GM19438 (cell line): ENCODE measurements around the gene ING3.

Experiments used
- ATAC-seq: cut with Tn5 transposase; IDR thresholded peaks from one replicate; pipeline ENCODE4 v1.9.1; 2021; ENCODE audit warnings: low read depth; ENCODE audit not compliant: unreplicated experiment

ING3 gene

DNA sequence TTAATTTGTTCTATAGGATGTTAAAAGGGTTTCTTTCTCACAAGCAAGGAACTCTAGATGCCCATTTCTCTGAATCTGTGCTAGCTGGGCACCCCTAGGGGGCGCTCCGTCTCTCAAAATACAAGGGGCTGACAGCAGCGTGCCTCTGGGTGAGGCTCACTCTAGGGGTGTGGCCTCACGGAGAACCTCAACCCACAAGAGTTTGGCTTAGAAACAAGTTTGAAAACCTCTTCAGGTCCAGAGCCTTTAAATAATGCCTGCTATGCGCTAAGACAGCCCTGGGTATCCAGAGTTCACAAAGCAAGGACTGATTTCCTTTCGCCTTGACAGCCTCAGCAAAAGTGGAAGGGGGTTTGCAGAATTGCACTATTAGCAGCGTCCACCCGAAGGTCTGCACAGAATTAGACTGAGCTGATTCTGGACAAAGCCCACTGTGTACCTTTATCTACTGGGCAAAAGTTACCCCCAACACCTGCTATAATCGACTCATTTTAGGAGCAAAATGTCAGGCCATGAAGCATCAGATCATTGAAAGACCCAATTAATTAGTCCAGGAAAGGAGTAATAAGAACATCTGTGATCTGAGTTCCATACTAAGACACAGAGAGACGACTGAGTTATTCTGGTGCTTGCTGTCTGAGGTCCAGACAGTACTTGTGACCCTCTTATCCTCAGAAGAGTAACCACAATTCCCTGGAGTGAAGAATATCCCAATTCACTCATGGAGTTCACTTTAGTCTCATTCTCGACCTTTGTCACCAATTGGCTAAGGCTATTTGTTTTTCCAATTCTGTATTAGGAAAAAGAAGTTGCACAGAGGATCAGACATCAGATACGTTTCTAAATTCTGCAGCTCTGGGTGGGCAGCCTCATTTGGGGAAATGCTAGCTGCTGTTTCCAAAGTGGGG is 37.4 kb downstream of the ING3 start:
- peak; percentile 88 for ATAC-seq

DNA sequence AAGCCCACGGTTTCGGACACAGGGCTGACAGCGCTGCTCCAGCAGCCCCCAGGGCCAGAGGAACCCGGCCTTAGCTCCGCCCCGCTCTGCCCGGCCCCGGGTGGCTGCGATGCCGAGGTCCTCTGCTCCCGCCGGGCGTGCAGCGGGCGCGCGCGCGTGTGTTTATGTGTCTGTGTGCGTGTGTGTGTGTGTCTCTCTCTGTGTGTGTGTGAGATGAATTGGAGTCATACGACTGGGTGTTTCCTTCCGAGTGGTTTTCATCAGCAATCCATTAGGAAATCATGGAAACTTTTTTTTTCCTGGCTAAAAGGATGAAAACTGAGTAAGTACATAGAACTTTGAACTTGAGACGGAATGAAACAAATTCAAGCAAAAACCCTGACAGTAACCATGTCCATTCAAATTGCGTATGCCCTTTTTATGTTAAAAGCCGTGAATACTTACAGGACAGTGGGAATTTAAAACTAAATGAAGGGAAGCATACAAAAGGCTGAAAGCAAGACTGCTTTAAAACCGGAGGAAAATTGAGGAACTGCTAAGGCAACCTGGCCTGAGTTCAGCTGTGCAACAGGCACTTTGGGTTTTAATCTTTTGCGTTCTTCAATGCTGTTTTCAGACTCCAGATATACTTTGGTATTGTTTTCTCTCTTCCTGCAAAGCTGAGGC is 38.1 kb downstream of the ING3 start, which contains the start of gene CPED1:
TSS of gene CPED1 (plus strand) at position 121 of the 666 bp plus-strand sequence. CDS start 911 bp downstream, outside the sequence.
- ATAC-seq = peak; percentile 44

DNA sequence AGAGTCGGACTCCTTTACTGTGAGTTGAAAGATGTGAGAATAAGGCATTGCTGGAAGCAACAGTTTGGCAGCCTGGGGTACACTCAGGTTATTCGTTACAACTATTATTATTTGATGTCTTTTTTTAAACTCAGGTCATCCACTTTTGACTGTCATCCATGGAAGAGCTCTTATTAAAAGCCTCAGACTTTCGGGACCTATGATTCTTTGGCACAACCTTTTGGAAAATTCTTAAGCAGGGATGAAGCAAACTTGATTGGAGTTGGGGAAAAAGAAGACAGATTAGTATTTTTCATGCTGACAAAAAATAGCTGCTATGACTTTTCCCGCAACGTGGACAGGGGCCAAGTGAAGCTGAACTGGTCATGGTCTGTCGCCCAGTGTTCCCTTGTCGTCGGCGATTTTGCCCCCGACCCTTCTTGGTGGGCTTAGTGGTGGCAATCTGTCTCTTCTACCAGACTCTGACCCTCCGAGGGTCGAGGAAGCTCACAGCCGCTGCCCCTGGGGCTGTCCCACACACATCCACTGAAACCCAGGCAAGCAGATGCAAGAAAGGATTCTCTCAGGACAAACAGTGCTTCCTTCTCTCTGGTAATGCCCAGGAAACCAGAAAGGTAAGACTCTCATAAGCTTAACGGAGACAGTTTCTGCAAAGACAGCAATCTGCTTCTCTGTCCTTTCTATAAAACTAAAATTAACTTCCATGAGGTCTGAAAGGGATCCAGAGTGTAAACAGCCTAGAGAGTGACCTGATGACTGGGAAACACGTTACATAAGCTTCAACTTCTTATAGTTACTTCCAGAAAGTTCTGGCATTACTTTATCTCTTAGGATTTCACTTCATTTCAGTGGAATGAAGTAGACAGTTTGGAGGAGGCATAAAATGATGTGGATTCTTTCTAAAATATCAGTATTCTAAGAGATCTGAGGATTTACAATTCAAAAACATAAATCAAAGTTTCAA is 39.0 kb downstream of the ING3 start:
- ATAC-seq = no peak

DNA sequence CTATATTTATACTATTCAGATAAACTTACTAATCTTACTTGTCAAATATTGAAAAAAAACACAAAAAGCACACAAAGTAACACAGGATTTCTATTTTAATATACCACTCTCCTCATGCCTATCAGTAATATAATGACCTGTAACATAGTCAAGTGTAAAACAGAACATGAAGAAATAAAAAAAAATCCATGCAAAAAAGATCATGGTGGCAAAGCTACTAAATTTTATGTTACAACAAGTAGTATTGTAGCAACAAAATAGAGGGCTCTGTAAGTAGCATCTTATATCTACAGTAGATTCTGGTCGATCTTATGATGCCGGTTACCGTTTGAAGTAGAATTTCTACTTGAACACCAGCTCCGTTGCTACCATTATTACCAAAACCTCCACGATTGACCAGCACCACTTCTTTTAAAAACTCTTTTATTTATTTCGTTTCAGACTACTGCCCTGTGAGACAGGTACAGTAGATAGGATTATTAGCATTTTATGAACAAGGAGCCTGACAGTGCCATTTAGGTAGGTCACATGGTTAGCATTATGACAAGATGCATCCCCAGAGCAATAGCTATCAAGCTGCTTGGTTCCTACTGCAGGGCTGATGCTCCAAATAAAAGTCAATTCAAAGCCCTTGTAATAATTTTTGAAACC is 40.0 kb downstream of the ING3 start:
- ATAC-seq = no peak

DNA sequence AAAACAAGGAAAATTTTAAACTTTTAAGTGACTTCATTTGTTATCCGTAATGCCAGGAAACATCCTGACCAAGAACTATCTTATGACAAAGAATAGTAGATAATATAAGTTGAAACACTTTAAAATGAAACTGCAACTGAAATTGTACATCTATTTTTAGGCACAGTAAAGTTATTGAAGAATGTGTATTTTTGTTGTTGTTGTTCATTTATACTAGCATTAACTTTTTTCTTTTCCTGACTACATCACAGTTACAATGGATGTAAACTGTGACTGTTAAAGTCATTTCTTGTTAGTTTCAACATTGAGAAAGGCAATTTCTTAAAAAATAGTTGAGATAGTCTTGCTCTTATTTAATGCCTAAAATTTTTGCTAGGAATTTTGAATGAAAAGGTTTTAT is 40.6 kb downstream of the ING3 start:
- no peak for ATAC-seq

DNA sequence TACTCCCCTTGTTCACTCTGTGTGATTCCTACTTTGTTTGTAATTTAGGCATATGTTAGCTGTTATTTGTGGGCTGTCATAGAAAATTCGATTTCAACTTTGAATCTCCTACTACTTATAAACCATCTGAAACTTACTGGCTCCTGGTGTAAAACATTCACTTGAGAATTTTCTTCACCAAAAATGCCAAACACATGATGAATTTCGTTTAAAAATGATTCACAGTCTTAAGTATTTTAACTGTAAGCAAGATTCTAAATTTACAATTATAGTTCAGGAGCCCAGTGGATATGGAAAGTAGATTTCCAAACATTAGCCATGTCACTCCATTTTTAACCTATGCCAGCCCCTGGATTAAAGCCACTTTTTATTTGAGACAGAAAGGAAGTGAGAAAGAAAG is 41.0 kb downstream of the ING3 start:
- ATAC-seq = no peak

DNA sequence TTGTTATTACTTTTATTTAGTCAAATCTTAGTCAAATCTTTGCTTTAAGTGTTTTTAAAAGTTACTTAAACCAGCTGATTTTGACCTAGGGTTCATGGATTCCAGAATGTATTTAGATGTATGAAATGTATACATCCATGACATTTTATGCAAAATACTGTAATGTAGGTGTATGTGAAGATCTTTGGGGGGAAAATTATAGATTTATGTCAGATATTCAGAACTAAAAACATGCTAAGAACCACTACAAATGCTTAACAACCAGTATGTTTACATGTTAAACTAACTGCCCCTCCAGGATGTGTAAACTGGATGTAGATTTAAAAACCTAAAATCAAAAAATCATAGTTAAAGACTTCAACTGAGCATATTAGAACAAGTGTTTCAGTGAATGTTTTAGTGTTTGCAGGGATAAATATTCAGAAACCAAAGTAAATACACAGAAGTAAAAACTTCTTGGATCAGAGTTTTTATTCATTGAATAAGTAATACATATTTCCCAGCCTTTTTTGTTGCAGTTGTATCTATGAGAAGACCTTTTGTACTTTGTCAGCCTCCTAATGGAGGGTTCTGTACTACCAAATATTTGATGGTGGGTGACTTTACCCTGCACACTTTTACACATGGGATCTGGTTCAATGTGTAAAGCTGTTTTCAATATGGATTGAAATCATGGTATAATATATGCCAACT is 41.8 kb downstream of the ING3 start:
- no peak for ATAC-seq

DNA sequence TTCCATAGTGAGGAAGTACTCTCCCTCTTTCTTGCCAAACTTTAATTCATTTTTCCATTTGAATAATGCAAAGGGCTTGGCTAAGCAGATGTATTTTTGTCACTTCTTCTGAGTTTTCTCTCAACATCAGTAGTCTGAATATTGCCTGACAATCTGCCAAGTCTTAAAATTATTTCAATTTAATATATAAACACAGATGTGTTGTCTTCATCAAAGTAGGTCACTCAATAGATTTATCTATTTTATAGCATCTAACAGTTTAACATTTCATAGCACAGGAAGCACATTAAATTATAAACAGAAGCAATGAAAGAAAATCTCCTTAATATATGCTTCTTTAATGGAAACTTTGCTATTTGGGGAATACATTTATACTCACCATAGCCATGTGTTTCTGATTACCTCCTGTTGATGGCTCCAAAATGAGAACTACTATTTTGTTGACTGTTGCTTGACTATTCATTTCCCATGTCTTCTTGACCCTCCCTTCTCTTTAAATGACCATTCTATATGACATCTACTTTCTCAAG is 42.5 kb downstream of the ING3 start:
- ATAC-seq = no peak

DNA sequence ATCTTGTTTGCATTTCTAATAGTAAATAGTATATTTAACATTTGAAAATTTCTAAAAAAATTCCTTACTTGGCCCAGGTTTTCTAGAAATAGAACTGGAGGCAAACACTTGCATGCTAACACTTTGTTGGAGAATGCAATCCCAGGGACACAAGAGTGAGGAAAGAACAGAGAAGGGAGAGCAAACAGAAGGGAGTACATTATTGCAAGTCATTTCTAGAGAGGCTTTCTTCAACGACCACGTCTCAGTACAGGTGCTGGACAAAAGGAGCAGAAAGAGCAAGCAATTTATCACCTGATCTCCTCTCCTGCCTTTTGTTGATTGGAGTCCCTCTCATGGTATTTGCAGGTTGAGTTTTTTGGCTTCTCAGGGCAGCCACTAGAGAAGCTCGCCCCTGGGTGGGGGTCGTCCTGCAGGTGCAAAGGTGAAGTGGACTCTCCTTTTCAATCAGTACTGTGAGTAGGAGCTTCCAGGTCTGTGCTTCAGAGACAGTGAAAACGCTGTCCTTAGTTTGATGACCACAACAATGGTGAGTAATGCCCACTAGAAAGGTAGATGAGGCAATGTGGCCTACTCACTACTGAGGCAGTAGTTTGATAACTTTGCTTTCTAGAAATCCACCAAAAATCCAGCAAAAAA is 43.1 kb downstream of the ING3 start:
- ATAC-seq = no peak

DNA sequence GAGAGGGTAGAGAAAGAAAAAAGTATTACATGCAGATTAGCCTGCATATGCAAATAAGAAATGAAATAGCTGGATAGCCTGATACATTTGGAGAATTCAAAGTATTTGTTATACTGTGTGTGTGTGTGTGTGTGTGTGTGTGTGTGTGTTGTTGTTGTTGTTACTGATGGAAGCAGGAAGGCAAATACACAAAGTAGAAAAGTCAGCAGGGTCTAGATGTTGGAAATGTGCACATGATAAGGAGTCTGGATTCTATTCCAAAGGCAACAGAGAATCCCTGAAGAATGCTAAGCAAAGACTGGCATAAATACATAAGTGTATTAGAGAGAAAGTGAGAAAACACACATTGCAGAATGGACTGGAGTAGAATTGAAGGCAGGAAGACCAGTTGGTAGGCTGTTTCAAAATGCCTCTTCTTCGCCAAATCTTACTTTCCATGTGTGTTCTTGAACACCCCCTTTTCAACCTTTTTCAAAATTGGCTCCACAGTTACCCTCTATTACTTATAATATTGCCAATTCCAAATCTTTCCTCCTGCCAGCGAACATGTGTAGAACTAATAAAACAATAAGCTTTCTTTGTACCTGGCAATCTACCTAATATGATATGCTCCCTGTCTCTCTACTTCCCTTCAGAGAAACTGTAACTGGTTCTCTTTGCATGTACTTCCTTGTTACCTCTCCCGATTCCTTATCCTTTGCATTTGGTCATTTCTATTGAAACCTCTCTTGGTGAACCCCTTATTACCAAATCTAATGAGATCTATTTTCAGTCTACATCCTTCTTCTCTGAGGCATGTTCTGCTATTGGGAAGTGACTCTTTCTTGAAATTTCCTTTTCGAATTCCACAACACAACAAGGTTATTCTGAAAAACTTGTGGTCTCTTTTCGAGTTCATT is 44.2 kb downstream of the ING3 start:
- ATAC-seq = no peak

DNA sequence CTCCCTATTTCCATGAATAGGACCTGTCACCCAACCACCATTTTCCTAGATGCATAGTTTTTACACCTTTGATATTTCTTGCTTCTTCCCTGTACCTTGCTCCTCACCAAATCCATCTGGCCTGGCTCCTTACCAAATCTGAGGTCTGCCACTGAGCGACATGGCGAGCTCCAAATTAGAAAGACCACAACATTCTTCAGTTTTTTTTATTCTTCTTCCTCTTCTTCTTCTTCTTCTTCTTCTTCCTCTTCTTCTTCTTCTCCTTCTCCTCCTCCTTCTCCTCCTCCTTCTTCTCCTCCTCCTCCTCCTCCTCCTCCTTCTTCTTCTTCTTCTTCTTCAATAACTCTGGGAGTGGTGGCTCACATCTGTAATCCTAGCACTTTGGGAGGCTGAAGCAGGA is 45.1 kb downstream of the ING3 start:
- ATAC-seq = no peak

DNA sequence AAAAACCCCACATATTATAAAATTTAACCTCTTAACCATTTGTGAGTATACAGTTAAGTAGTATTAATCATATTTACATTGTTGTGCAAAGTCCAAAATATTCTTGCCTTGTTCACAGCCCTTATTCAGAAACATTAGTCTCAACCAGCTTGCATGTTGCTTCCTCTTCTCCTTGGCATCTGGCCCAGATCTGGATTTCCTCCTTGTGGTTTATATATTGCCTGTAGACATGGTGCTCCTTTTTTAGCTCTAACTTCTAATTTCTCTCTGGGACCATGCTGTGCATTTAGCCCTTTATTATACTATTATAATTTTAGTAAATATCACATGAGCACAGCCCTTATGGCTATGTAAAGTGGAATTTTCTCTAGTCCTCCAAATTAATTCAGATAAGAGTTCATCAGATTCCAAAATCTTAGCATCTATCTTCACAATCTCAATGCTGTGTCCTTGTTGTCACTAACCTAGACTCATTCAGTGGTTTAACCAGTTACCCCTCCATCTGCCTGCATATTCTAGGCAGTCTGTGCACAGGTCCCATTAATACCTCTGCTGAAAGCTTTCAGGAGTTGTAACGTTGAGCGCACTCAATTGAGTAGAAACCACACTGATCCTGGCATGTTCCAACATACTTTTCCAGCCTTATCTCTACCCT is 45.9 kb downstream of the ING3 start:
- ATAC-seq = no peak

DNA sequence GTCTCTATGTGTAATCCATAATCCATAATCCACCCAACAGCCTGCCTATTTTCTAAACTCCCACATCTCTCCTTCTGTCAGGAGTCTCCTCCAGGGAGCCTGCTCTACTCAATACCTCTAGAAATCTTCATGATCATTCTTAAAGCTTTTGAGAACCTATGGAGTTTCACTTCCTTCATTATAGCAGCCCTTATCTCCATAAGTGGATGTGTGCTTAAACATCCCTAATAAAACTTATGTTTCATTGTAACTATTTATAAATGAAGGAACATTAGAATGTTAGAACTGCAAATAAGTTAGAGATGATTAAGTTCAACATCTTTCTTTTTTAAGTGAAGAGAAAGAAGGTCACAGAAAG is 46.4 kb downstream of the ING3 start:
- no peak for ATAC-seq

DNA sequence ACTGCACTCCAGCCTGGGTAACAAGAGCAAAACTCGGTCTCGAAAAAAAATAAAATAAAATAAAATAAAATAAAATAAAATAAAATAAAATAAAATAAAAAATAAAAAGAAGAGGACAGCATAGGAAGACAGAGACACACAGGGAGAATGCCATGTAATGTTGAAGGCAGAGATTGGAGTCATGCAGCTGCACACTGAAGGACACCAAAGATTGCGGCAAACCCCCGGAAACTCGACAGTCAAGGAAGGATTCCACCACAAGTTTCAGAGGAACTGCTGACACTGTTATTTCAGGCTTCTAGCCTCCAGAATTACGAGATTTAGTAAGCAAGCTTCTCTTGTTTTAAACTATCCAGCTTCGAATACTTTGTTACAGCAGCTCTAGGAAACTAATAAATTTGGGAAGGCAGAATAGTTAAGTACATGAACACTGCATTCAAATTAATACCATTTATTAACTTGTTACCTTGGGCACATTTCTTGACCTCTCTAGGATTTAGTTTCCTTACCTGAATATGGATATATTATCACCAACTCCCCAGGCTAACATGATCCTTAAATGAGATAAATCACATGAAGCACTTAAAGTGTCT is 47.4 kb downstream of the ING3 start:
- no peak for ATAC-seq

DNA sequence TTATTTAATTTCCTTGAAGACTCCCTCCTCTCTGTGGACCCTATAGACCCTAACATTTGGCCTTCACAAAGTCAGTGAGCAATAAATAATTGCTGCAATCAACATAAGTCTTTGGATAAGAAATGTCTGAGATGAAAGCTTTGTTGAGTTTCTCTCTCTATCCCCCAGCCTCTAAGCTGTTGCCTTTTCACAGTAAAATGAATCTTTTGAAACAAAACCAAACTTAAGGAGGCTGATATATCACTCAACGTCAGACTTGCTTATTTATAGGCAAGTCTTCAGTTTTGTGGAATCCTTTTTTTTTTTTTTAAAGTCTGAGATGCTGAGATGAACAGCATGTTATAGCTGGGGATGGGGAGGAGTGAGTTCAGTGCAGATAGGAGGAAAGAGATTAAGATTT is 47.9 kb downstream of the ING3 start:
- no peak for ATAC-seq

DNA sequence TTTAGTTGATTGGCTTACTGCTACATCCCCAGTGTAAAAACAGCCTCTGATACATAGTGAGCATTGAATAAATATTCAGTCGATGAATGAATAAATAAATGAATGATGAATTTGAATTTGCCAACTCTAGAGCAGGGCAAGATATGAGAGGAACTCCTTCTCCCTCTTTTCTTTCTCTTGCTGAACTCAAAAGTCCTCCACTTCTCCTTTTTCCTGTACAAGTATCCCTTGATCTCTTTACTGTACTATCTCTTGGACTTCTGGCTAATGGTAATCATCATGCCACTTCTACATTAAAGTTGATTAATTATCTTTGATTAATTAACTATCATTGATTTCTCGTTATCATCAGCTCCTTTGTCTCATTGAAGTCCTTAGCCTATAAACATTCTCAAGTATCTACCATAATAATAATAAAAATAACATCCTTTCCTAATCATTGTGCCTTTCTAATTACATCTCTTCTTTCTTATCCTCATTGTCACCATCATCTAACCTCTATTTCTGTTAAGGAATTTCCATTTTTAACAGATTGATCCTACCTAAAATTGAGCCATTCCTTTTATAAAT is 48.5 kb downstream of the ING3 start:
- ATAC-seq = no peak
